Activated CD8-positive, alpha-beta memory T cell treated with anti-CD3 and anti-CD28 coated beads for 48 hours (primary cell): Measurements from ENCODE around the gene CAP1.

ENCODE experiments used
- DNase-seq, 3 experiments: peaks; one replicate each; pipeline ENCODE4 v3.0.0-alpha.2; 2020; ENCODE audit warnings: low read depth in 2 of 3, low spot score in 2 of 3

CAP1 gene

DNA sequence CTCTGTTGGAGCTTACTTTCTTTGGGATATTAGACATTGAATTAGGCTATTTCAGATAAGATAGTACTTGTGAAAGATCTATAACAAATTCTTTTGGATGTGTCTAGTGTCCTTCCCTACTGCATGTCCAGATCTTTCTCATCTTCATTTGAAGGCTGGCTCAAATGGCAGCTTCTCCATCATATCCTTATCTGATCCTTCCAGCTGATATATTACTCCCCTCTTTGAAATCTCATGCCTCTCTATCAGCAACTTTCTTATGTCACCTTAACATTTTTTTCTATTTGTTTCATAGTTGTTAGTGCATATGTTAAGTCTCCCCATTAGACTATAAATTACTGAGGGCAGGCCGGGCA lies 17.5 kb downstream of the CAP1 start:
- no peak for DNase-seq

DNA sequence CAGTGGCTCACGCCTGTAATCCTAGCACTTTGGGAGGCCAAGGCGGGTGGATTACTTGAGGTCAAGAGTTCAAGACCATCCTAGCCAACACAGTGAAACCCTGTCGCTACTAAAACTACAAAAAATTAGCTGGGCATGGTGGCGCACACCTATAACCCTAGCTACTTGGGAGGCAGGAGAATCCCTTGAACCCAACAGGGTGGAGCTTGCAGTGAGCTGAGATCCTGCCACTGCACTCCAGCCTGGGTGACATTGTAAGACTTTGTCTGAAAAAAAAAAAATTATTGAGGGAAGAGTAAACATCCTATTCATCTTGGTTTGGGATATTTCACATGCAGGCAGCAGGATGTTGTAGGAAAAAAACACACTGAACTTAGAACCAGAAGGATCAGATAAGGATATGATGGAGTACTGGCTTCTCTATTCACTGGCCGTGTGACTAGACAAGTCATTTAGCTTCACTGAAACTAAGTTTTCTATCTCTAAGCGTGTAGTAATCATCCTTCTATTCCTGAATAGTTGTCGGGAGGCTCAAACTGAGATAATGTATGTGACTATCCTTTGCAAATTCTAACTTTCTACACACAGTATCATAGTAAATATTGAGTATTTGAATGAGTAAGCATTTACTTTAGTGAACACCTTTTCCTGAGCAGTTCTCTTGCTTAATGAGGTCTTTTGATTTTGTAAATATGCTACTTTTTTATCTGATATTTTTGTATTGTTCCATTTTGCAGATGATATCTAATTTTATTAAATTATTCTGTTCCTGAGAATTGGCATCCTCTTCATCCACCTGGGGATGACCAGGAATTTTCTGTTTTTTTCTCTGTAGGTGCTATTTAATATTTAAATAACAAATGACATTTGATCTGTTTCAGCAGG lies 18.2 kb downstream of the CAP1 start:
- DNase-seq = no peak

DNA sequence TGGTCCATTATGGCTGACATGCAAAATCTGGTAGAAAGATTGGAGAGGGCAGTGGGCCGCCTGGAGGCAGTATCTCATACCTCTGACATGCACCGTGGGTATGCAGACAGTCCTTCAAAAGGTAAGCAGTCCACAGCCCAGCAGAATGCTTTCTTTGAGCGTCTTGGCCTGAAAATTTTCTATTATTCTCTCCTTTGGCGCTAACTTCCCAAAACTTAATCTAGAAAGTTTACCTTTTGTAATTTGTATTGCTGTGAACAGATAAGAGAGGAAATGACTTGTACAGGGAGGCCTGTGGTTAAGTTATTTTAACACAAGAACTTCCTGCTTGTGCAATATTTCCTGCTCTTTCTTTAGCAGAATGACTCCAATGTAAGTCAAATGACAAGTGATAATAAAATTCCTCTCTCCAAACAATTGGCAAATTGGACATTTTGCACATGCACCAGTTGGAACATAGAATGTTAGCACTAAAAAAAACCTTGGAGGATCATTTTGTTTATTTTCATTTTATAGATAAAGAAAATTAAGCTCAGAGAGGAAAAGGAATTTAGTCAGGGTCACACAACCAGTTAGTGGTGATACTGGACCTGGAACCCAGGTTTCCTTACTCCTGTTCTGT lies 18.9 kb downstream of the CAP1 start:
- no peak for DNase-seq

DNA sequence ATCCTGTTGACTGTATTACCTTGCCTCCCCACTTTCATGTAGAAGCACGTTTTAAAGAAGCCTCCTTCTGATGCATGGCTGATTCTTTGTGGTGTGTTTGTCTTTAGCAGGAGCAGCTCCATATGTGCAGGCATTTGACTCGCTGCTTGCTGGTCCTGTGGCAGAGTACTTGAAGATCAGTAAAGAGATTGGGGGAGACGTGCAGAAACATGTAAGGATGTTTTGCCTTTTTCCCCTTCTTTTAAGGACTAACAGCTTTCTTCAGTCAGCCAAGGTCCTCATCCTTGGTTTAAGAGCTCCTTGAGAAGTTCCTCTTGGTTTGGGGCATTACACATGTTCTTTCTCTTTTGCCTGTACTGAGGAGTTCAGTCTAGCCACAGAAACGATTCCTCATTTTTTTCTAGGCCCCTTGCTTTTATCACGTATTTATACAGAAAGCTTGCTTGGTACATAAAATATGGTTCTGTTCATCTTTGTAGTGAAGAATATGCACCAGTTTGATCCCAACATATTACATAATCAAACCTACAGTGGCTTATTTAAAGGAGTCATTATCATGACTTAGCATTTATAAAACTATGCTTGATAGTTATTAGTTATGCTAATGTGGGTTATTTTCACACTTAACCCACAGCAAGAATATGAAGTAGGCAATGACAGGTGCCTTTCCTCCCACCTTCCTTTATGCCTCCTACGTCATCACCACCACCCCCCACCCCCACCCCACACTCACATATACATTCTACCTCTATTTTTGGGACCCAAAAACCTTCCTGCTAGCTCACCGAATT lies 19.6 kb downstream of the CAP1 start:
- no peak for DNase-seq

DNA sequence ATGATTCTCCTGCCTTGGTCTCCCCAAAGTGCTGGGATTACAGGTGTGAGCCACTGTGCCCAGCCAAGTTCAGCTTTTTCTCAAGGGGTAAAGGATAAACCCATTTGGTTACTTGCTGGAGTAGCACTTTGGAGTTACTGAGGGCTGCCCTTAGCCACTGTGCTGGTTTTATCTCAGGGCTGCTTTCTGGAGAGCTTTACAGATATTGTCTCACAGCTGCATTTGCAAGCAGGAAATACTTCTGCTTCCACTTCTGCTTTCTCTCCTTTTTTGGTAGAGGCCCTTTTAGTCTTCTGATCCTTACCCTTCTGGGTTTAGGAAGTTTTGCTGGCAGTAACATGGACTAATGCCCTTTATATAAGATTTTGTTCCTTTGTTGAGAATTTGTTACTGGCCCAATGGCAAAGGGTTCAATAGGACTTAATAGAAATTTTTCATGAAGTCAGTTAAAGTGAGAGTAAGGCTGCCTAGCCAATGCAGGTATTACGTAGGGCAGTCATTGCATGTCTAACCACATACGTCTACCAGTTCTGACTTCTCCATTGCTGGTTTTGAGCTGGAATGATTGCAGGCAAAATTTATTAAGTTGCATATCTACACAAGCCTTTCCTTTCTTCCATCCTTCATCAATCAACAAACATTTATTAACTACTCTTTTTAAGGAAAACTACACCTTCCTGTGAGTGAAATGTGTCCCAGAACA lies 24.4 kb downstream of the CAP1 start:
- DNase-seq = no peak

DNA sequence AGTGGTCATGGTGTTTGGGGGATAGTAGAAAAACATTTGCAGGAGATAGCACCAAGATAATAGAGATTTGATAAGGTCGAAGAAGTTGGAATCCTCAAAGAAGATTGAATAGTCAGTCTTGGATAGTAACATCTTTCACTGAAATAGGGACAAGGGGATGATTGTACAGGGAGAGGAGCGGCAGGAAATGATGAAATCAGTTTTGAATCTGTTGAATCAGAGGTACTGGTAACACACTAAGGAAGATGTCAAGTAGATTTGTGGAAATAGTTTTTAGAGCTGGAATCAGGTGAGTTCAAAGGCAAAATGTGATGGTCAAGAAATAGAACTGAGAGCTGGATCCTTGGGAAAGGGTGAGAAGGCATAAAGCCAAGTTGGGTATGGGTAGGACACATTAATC lies 26.5 kb downstream of the CAP1 start:
- DNase-seq = no peak

DNA sequence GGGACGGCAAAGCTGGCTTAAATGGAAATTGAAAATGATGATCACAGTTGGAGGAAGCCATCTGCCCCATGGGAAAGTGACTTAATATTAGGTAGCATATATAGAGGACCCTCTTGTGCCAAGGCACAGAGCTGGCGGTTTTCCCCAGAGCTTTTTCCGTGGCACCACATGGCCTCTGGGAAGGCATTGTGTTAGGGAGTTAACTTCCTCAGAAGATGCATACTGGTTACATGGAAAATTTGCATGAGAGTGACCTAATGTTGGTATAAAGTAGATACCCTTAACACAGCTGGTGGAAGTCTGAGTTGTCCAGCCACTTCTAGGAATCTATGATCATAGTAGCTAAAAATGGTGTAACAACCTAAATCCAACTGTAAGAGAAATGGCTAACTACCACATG lies 27.3 kb downstream of the CAP1 start:
- no peak for DNase-seq

DNA sequence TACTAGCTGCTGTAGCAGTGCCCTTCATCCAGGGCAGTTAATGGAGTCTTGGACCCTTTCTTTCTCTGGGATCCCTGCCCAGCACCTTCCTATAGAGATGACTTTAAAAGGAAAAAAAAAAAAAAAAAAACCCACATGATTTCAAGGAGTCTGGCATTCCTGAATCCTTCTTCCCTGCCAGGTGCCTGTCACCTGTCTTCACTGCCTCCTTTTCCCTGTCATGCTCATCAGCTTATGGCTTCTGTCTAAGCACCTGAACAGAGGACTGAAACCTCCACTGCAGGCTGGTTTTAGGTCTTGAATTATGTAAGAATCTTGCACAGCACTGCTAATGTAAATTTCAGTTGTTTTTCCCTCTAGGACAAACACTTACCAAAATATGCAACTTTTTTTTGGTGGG lies 31.6 kb downstream of the CAP1 start:
- no peak for DNase-seq

DNA sequence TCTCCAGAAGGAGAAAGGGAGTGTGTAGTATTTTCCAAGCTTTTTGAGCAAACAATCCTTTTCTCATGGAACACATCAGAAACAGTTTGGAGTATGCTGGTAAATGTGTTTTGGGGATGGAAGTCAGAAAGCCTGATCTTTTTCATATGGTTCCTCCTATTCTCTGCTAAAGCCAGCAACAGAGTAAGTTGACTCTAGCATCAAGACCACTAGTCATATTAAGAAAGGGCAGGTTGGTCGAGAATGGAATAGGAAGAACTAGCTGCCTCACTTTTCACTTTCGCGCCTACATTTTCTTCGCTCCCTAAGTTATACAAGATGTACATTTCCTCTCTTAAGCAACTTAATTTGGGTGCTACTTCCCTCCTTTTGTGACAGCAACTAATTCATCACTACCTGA lies 32.5 kb downstream of the CAP1 start:
- DNase-seq = no peak

DNA sequence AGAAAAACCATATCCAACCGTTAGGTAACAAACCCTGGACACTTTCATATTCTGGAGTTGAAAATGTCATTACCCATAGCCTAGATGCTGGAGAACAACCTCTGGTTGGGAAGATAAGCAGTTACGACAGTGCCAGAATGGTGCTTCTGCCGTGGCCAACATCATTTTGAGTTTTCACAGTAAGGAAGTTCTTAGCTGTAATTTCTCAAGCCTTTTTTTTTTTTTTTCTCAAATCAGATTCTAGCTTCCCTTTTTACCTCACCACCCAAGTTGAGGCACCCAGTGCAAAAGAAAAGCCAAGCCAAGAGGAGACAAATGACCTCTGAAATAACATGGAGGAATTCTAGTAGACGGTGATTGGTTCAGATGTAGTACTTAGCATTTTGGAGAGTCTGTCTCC lies 34.7 kb downstream of the CAP1 start:
- no peak for DNase-seq

DNA sequence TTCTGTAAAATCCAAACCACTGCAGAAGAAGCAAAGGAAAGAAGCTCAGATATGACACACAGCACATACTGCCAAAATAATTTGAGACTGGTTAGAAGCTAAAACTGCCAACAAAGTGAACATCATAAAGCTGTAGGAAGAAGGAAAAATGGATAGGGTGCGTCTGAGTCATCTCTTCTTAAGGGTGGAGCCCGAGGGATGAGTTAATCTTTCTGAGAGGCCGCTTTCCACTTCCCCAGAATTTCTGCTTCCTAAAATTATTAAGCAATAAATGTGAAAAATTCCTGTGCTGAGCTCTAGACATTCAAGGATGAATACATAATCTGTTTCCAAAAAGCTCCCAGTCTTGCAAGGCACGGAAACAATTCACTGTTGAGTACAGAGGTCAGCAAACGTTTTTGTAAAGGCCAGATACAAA lies 36.4 kb downstream of the CAP1 start:
- no peak for DNase-seq

DNA sequence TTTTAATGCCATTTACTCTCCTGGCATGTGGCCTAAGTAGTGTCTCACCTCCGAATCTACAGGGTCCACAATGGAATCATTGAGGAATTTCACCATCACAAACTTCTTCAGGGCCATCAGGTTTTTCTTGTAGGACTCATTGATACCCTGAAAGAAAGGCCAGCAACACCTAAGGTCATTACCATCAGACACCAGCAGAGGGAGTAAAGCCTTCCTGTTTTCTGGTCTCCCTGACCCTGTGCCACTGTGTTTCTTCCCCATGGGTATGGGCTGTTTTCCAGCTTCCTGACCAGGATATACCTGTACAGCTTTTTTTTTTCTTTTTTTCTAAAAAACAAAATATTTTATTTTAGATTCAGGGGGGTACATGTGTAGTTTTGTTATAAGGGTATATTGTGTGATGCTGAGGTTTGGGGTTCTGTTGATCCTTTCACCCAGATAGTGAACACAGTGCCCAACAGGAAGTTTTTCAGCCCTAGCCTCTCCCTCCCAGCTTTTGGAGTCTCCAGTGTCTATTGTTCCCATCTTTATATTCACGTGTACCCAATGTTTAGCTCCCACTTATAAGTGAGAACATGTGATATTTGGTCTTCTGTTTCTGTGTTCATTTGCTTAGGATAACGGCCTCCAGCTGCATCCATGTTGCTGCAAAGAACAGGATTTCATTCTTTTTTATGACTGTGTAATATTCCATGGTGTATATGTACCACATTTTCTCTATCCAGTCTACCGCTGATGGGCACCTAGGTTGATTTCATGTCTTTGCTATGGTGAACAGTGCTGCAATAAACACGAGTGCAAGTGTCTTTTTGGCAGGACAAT lies 38.2 kb downstream of the CAP1 start:
- peak in 1 of 3 experiments; percentile 28 for DNase-seq

DNA sequence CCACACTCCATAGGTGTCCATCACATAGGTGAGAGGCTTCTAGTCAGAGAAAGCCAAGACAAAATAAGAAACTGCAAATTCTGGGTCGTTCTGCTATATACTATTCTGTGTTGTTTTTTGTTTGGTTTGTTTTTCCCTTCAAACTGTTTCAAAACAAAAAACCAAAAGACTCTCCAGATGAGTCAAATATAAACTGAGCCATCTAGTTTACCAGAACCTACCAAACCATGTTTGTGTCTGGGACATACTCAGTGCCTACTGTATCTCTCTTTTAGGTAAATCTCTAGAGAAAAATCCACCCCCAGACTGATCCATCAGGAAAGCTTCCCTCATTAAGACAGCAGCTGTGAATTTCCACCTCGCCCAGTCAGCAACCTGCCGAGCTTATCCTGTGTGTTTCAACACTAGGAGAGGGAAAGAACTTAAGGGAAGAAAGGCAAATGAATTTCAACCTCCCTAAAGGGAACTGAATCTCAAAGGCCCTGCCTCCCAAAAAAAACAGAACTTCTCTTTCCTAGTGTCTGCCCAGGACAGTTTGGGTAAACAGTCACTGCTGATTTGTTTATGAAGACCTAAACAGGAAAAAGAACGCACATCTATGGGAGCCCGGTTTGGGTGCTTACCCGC lies 39.4 kb downstream of the CAP1 start:
- DNase-seq = no peak

DNA sequence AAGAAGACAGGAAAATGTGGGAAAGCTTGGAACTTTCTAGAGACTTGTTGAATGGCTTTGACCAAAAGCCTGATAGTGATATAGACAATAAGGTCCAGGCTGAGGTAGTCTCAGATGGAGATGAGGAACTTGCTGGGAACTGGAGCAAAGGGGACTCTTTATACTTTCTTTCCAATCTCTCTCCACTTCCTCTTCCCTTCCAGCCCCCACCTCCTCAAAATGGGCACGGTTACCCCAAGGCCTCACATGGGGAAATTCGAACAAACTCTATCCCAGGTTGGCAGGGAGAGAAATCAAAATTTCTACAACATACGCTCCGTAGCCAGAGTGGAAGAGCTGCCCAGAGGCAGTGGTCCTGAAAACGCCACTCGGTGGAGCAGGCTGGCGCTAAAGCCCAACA lies 41.3 kb downstream of the CAP1 start:
- no peak for DNase-seq

DNA sequence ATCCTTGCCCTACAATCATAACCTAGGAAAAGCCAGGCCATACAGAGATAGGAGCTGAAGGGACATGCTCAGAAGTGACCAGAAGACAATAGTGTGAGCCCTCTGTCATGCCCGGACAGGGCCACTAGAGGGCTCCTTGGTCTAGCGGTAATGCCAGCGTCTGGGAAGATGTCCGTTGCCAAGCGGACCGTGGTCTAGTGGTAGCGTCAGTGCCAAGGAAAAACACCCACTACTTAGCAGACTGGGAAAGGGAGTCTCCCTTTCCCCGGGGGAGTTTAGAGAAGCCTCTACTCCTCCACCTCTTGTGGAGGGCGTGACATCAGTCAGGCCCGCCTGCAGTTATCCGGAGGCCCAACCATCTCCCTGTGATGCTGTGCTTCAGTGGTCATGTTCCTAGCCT lies 44.2 kb downstream of the CAP1 start:
- peak in 2 of 3 experiments; percentile 14 to 27 for DNase-seq

DNA sequence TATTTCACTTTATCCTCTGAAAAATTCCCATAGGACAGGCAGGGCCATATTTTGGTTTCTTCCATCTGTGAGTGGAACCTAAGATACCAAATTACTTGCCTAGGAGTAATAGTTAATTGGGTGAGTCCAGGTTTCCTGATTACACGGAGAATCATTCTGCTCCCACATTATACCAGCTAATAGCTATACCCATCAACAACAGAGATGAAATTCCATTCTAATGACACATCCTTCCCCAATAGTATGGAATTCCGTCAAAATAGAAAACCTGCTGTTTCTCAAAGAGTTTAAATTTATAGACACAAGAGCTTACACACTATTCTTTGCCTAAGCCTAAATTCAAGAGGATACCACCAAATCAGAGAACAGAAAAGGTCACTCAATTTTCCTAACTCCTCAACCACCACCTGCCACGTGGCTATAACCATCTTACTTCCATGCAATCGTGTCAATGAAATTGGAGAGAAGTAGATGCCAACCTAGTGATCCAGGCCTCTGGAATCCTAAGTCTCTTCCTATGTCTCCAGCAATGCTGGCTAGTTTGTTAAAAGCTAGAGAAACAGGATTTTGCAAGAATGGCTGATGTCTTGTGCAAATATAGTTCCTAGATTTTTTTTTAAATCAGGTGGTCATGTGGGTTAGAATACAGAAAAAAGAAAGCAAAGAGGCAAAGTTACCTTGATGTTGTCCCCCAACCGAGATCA lies 50.3 kb downstream of the CAP1 start:
- DNase-seq = no peak

DNA sequence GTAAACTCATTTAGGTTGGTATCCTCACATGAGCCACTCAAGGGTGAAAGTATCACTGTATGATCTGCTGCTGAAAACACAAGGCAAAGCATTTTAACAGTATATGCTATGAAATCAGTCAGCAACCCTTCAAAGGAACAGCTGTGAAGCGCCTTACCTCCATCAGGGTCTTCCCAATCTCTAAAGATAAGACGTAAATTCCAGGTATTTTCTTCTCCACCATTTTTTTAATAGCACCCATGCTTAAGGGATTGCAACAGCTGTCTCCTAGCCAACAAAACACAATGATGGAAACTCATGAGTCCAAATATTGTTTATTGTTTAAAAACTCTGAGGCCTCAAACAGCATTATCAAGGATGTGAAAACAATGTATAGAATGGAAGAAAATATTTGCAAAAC lies 51.7 kb downstream of the CAP1 start:
- DNase-seq = no peak

DNA sequence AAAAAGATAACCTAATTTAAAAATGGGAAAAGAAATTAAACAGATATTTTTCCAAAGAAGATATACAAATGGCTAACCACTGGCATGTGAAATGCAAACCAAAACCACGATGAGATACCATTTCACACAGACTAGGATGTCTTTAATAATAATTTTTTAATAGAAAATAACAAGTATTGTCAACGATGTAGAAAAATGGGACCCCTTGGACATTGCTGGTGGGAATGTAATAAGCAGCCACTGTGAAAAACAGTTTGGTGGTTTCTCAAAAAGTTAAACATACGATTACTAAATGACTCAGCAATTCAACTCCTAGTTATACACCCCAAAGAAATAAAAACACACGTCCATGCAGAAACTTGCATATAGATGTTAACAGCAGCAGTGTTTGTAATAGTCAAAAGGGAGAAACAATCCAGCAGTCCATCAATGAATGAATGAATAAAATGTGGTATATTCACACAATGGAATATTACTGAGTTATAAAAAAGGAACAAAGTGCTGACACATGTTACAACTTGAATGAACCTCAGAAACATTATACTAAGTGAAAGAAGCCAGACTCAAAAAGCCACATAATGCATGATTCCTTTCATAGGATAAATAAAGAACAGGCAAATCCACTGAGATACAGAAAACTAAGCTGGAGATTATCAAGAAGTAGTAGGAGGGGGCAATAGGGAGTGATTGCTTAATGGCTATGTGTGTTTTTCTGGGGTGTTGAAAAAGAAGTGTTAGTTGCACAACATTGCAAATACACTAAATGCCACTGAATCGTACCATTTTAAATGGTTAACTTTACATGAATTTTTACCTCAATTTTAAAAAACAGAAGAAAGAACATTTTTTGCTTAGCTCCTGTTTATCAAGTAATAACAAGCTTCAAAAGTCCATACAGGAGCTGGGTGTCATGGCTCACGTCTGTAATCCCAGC lies 52.4 kb downstream of the CAP1 start:
- no peak for DNase-seq
